ENCODE data around the gene TERB1. TPM values are rescaled to one million over a fixed set of nuclear protein-coding genes. Genes with fewer than 3 reads are reported as not detected.

TERB1 gene
- total RNA-seq, 2 donors from 2014 or later, result 0.13 to 0.34 TPM

- Mint-ChIP-seq H3K4me1 (peaks cover 35% of the 10 kb centered on the region), H3K4me3 (no peak overlapping the region), H3K27me3 (no peaks in the 10 kb centered on the region), H3K9me3 (no peaks in the 10 kb centered on the region), H3K36me3 (ENCODE audit: low read depth) (peaks cover 94% of the 10 kb centered on the region), H3K27ac (no peak overlapping the region)
- no peak for ATAC-seq (replicated peaks)
These were observed 55.3 kb downstream of the TERB1 start for GRCh38 chr16:66746048-66746447.

GRCh38 chr16:66741950-66742808 is 59.2 kb downstream of the TERB1 start:
- Mint-ChIP-seq H3K4me3 (no peak overlapping the region), H3K27me3 (no peaks in the 10 kb centered on the region), H3K36me3 (ENCODE audit: low read depth) (peaks cover 97% of the 10 kb centered on the region), H3K4me1 (peaks cover 16% of the 10 kb centered on the region), H3K27ac (no peak overlapping the region), H3K9me3 (no peaks in the 10 kb centered on the region)
- no peak for ATAC-seq (replicated peaks)

- no peak overlapping the region for H3K27ac Mint-ChIP-seq
- ATAC-seq (replicated peaks), result no peak
- no peak overlapping the region for H3K4me3 Mint-ChIP-seq
- no peaks in the 10 kb centered on the region for H3K9me3 Mint-ChIP-seq
- peaks cover 97% of the 10 kb centered on the region for H3K36me3 Mint-ChIP-seq (ENCODE audit: low read depth)
- H3K27me3 Mint-ChIP-seq, result no peaks in the 10 kb centered on the region
- H3K4me1 Mint-ChIP-seq, result peaks cover 11% of the 10 kb centered on the region
These were observed 60.0 kb downstream of the TERB1 start for GRCh38 chr16:66741169-66741900.

- H3K36me3 Mint-ChIP-seq (ENCODE audit: low read depth), result peaks cover 97% of the 10 kb centered on the region
- H3K27ac Mint-ChIP-seq, result no peak overlapping the region
- H3K27me3 Mint-ChIP-seq, result no peaks in the 10 kb centered on the region
- ATAC-seq (replicated peaks), result no peak
- H3K9me3 Mint-ChIP-seq, result no peaks in the 10 kb centered on the region
- peaks cover 7% of the 10 kb centered on the region for H3K4me1 Mint-ChIP-seq
- H3K4me3 Mint-ChIP-seq, result no peak overlapping the region
These were observed 60.9 kb downstream of the TERB1 start for GRCh38 chr16:66740533-66740932.

DNA sequence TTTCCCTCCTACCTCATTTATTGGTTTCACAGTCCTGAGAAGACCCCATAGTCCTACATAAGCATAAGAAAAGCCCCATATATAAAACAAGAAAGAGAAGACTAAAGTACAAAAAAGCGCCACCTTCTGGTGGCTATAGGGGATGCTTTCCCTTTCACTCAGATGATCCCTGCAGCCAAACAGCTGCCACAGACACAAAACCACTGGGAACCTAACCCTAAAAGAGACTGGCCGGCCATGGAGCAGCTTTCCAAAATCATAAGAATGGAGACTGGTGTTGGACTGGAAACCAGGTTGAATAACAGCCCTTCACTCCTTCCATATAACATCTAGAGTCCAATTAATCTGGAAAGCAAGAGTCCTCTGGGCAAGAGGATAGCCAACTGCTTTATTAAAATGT is 61.4 kb downstream of the TERB1 start:
- H3K27ac Mint-ChIP-seq, result peak overlapping the region; percentile 14
- peaks cover 7% of the 10 kb centered on the region for H3K4me1 Mint-ChIP-seq
- H3K27me3 Mint-ChIP-seq, result no peaks in the 10 kb centered on the region
- H3K36me3 Mint-ChIP-seq (ENCODE audit: low read depth), result peaks cover 99% of the 10 kb centered on the region
- no peaks in the 10 kb centered on the region for H3K9me3 Mint-ChIP-seq
- no peak for ATAC-seq (replicated peaks)
- no peak overlapping the region for H3K4me3 Mint-ChIP-seq

- Mint-ChIP-seq H3K9me3 (no peaks in the 10 kb centered on the region), H3K4me1 (peaks cover 3% of the 10 kb centered on the region), H3K27me3 (no peaks in the 10 kb centered on the region), H3K27ac (no peak overlapping the region), H3K36me3 (ENCODE audit: low read depth) (peaks cover 99% of the 10 kb centered on the region), H3K4me3 (no peak overlapping the region)
- ATAC-seq (replicated peaks), result no peak
These were observed 65.5 kb downstream of the TERB1 start for GRCh38 chr16:66735891-66736290.

DNA sequence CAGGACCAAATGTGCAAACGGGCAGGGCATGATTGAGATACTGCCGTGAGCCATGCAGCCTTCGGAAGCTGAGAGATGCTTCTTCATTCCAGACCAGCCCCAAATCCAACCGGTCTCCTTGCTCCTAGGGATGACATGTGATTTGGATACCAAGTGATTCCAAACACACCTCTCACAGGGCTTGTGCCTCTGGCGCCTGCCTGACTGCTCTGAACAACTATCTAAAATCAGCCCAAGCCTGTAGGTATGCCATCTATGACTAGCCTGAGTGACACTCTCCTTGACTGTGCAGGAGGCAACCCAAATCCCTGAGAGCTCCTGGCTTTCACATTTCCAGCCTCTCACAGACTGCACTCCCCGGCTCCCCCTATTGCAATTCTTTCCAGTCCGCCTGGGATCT is 70.3 kb downstream of the TERB1 start:
- Mint-ChIP-seq H3K36me3 (ENCODE audit: low read depth) (peaks cover 97% of the 10 kb centered on the region), H3K9me3 (no peaks in the 10 kb centered on the region), H3K4me1 (peaks cover 4% of the 10 kb centered on the region), H3K4me3 (no peak overlapping the region), H3K27ac (peak overlapping the region; percentile 12), H3K27me3 (no peaks in the 10 kb centered on the region)
- ATAC-seq (replicated peaks), result no peak

- Mint-ChIP-seq H3K4me1 (peaks cover 4% of the 10 kb centered on the region), H3K9me3 (no peaks in the 10 kb centered on the region), H3K27ac (no peak overlapping the region), H3K36me3 (ENCODE audit: low read depth) (peaks cover 97% of the 10 kb centered on the region), H3K4me3 (no peak overlapping the region), H3K27me3 (no peaks in the 10 kb centered on the region)
- no peak for ATAC-seq (replicated peaks)
These were observed 72.6 kb downstream of the TERB1 start for GRCh38 chr16:66728804-66729203.

DNA sequence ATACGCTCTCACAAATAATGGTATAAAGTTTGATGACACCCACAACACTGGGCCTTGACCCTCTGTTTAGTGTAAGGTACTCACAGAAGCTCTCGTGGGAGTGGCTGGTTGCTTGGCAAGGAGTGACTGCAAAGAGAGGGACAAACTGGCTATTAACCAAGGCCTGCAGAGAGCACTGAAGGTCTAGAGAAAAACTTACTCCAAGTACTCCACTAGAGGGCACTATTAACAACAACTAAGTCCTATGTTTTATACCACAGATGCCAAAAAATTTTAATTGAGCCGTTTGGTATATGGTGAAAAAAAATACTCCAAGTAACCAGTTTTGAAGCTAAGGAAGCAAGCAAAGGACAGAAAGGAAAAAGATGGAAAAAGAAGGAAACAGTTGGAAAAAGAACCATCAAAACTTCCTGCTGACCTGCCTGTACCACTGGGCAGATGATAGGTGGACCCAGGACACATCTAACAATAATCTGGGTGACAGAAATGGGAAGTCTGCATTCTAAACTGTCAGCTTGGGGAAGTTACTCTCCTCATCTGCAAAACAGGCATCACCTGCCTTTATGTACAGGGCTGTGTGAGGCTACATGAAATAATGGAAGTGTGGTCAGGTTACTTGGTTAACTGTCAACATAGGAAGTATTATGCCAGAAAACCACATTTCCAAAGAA is 73.1 kb downstream of the TERB1 start:
- Mint-ChIP-seq H3K36me3 (ENCODE audit: low read depth) (peaks cover 97% of the 10 kb centered on the region), H3K4me1 (peaks cover 4% of the 10 kb centered on the region), H3K4me3 (no peak overlapping the region), H3K27ac (no peak overlapping the region), H3K27me3 (no peaks in the 10 kb centered on the region), H3K9me3 (no peaks in the 10 kb centered on the region)
- peak; percentile 72 for ATAC-seq (replicated peaks)

- H3K27ac Mint-ChIP-seq, result no peak overlapping the region
- H3K36me3 Mint-ChIP-seq (ENCODE audit: low read depth), result peaks cover 69% of the 10 kb centered on the region
- no peaks in the 10 kb centered on the region for H3K9me3 Mint-ChIP-seq
- no peak for ATAC-seq (replicated peaks)
- H3K4me3 Mint-ChIP-seq, result no peak overlapping the region
- no peaks in the 10 kb centered on the region for H3K27me3 Mint-ChIP-seq
- no peaks in the 10 kb centered on the region for H3K4me1 Mint-ChIP-seq
These were observed 80.6 kb downstream of the TERB1 start for GRCh38 chr16:66720766-66721165.

GRCh38 chr16:66719246-66719645 is 82.1 kb downstream of the TERB1 start:
- Mint-ChIP-seq H3K36me3 (ENCODE audit: low read depth) (peaks cover 54% of the 10 kb centered on the region), H3K4me3 (no peak overlapping the region), H3K27me3 (no peaks in the 10 kb centered on the region), H3K9me3 (no peaks in the 10 kb centered on the region), H3K27ac (no peak overlapping the region), H3K4me1 (no peaks in the 10 kb centered on the region)
- no peak for ATAC-seq (replicated peaks)

DNA sequence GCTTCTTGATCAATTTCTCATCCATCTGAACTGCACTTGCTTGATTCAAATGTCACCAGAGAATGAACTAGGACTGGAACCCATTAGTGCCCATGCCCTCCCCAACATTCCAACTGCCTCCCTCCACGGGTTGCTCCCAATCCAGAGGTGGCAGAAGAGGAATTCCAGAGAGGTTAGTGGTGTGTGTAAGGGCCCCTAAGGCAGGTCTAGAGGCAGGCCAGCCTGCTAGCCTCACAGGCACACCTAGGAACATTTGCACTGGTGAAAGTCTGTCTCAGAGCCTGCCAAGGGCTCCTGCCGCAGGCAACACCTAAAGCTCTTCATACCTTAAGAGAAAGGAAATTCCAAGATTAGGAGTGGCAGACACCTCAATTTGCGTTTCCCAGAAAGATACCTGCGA is 83.6 kb downstream of the TERB1 start:
- Mint-ChIP-seq H3K36me3 (ENCODE audit: low read depth) (peaks cover 39% of the 10 kb centered on the region), H3K4me3 (no peak overlapping the region), H3K9me3 (no peaks in the 10 kb centered on the region), H3K27me3 (no peaks in the 10 kb centered on the region), H3K4me1 (no peaks in the 10 kb centered on the region), H3K27ac (no peak overlapping the region)
- ATAC-seq (replicated peaks), result no peak

DNA sequence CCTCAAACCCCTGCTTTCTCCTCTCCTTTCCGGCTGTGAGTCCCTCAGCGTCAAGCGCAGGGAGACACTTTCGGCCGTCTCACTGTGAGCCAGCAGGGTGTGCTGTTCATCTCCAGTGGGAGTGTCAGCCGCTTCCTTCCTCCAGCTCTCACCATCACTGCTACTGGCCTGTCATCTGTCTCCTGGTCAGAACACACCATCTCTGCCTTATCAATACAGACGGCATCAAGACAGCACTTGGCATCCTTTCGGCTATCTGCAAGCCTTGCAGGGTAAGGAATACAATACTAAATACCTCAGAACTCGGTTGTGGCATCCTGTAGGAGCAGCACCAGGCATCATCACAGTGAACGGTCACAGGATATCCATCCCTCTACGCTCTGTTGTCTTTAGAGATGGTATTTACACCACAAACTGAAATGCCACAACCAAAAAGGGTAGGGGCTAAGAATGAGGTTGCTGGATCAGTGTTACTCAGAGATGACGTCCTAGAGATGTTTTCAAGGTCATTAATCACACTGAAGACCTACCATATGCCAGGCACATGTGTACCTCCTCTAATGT is 84.2 kb downstream of the TERB1 start:
- H3K27ac Mint-ChIP-seq, result no peak overlapping the region
- peaks cover 33% of the 10 kb centered on the region for H3K36me3 Mint-ChIP-seq (ENCODE audit: low read depth)
- peaks cover 4% of the 10 kb centered on the region for H3K27me3 Mint-ChIP-seq
- peak; percentile 35 for ATAC-seq (replicated peaks)
- no peaks in the 10 kb centered on the region for H3K9me3 Mint-ChIP-seq
- H3K4me1 Mint-ChIP-seq, result peaks cover 5% of the 10 kb centered on the region
- no peak overlapping the region for H3K4me3 Mint-ChIP-seq

GRCh38 chr16:66714654-66715307 is 86.6 kb downstream of the TERB1 start:
- H3K36me3 Mint-ChIP-seq (ENCODE audit: low read depth), result peaks cover 10% of the 10 kb centered on the region
- ATAC-seq (replicated peaks), result no peak
- peaks cover 5% of the 10 kb centered on the region for H3K4me1 Mint-ChIP-seq
- H3K27ac Mint-ChIP-seq, result no peak overlapping the region
- H3K9me3 Mint-ChIP-seq, result no peaks in the 10 kb centered on the region
- peaks cover 4% of the 10 kb centered on the region for H3K27me3 Mint-ChIP-seq
- H3K4me3 Mint-ChIP-seq, result no peak overlapping the region

Measured in activated T-helper 17 cell treated with anti-CD3 and anti-CD28 coated beads, Interleukin-2, amount 50 U/mL, for 72 hours (primary cell).